ENCODE results near the gene DLD.

GRCh38 chr7:107939573-107940489 lies 48.8 kb downstream of the DLD start:
- TF ChIP-seq, protein P1, sequence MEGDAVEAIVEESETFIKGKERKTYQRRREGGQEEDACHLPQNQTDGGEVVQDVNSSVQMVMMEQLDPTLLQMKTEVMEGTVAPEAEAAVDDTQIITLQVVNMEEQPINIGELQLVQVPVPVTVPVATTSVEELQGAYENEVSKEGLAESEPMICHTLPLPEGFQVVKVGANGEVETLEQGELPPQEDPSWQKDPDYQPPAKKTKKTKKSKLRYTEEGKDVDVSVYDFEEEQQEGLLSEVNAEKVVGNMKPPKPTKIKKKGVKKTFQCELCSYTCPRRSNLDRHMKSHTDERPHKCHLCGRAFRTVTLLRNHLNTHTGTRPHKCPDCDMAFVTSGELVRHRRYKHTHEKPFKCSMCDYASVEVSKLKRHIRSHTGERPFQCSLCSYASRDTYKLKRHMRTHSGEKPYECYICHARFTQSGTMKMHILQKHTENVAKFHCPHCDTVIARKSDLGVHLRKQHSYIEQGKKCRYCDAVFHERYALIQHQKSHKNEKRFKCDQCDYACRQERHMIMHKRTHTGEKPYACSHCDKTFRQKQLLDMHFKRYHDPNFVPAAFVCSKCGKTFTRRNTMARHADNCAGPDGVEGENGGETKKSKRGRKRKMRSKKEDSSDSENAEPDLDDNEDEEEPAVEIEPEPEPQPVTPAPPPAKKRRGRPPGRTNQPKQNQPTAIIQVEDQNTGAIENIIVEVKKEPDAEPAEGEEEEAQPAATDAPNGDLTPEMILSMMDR (IDR thresholded peaks at IDR 0.05; ENCODE audit: poor library complexity), result no peak
- no peak for TF ChIP-seq EZH2 (IDR thresholded peaks at IDR 0.05; ENCODE audit: borderline replicate concordance)
